WTC11 (cell line): Measurements from ENCODE around the gene ARHGEF35. TPM values are rescaled to one million over a fixed set of nuclear protein-coding genes. Genes with fewer than 3 reads are reported as not detected.
"Not testable (repeated sequence)": the region's sequence is repeated elsewhere in the genome, so short reads cannot be mapped to it uniquely, and the experiment has no call there.

Experiments
- ATAC-seq: fragments of 200-7000 bp; cut with Tn5 transposase; 2 replicates; pipeline ENCODE4 v1.10.0; 2021; ENCODE audit warnings: mild to moderate bottlenecking, moderate library complexity
- CTCF ChIA-PET: fragments of 300-600 bp; sonication (Branson Sonifier 250); formaldehyde crosslinking; loops from one replicate; lab custom pipeline; 2021; ENCODE audit warnings: antibody characterized with exemption; lab: Charles Lee
- POLR2A ChIA-PET: fragments of 350-600 bp; sonication (Branson Sonifier 250); formaldehyde crosslinking; loops from one replicate; lab custom pipeline; 2021; ENCODE audit warnings: antibody characterized with exemption; lab: Charles Lee
- DNase-seq: peaks from one replicate; pipeline ENCODE4 v3.0.0; 2021; ENCODE audit warnings: low spot score
- H3K27ac Mint-ChIP-seq: 2 replicates; pipeline ENCODE4 v1.8.0; 2021; ENCODE audit warnings: mixed read lengths
- H3K27me3 Mint-ChIP-seq: 2 replicates; pipeline ENCODE4 v1.8.0; 2021; ENCODE audit warnings: low read depth, mild to moderate bottlenecking, moderate library complexity, mixed read lengths
- H3K36me3 Mint-ChIP-seq: 2 replicates; pipeline ENCODE4 v1.8.0; 2021; ENCODE audit warnings: mixed read lengths
- H3K4me1 Mint-ChIP-seq: 2 replicates; pipeline ENCODE4 v1.8.0; 2022; ENCODE audit warnings: mixed read lengths
- H3K4me3 Mint-ChIP-seq: 2 replicates; pipeline ENCODE4 v1.8.0; 2021; ENCODE audit warnings: mild to moderate bottlenecking, moderate library complexity, mixed read lengths
- H3K9me3 Mint-ChIP-seq: 2 replicates; pipeline ENCODE4 v1.8.0; 2021; ENCODE audit warnings: mixed read lengths
- ATF1 ChIP-seq: sonication (generic); formaldehyde crosslinking; IDR thresholded peaks from 2 replicates; pipeline ENCODE4 v1.8.1; 2023; ENCODE audit warnings: mild to moderate bottlenecking, moderate library complexity, missing genetic modification reagents
- CREM ChIP-seq: sonication (generic); formaldehyde crosslinking; IDR thresholded peaks from 2 replicates; pipeline ENCODE4 v1.8.1; 2022; ENCODE audit warnings: mild to moderate bottlenecking, missing genetic modification reagents, moderate library complexity
- FOXJ3 ChIP-seq: sonication (generic); formaldehyde crosslinking; IDR thresholded peaks from 2 replicates; pipeline ENCODE4 v1.9.0; 2021; ENCODE audit warnings: missing genetic modification reagents, mild to moderate bottlenecking, borderline replicate concordance
- FOXK1 ChIP-seq: sonication (generic); formaldehyde crosslinking; IDR thresholded peaks from 2 replicates; pipeline ENCODE4 v1.8.0; 2022; ENCODE audit warnings: mild to moderate bottlenecking, moderate library complexity, missing genetic modification reagents
- HMGA2 ChIP-seq: fragments of 250-450 bp; sonication (Bioruptor Pico); IDR thresholded peaks from 2 replicates; pipeline ENCODE4 v1.4.0; 2021; ENCODE audit warnings: mild to moderate bottlenecking, moderate library complexity
- IRF2 ChIP-seq: sonication (generic); formaldehyde crosslinking; IDR thresholded peaks from 2 replicates; pipeline ENCODE4 v1.8.0; 2022; ENCODE audit warnings: low read depth, missing genetic modification reagents, borderline replicate concordance
- JUN ChIP-seq: sonication (generic); formaldehyde crosslinking; IDR thresholded peaks from 2 replicates; pipeline ENCODE4 v1.8.0; 2023; ENCODE audit warnings: mild to moderate bottlenecking, missing genetic modification reagents
- KAT7 ChIP-seq: sonication (generic); formaldehyde crosslinking; IDR thresholded peaks from 2 replicates; pipeline ENCODE4 v1.8.1; 2023; ENCODE audit warnings: missing genetic modification reagents, mild to moderate bottlenecking, borderline replicate concordance
- RELA ChIP-seq: sonication (generic); formaldehyde crosslinking; IDR thresholded peaks from 2 replicates; pipeline ENCODE4 v1.8.1; 2022; ENCODE audit warnings: missing genetic modification reagents, mild to moderate bottlenecking, borderline replicate concordance
- SOX15 ChIP-seq: fragments of 250-450 bp; sonication (Bioruptor Pico); IDR thresholded peaks from 2 replicates; pipeline ENCODE4 v1.9.0; 2021; ENCODE audit warnings: mild to moderate bottlenecking
- ZNF121 ChIP-seq: sonication (generic); formaldehyde crosslinking; IDR thresholded peaks from 2 replicates; pipeline ENCODE4 v1.8.0; 2023; ENCODE audit warnings: missing genetic modification reagents
- ZNF317 ChIP-seq: sonication (generic); formaldehyde crosslinking; IDR thresholded peaks from 2 replicates; pipeline ENCODE4 v1.8.1; 2023; ENCODE audit warnings: low read depth, mild to moderate bottlenecking, moderate library complexity, missing genetic modification reagents, borderline replicate concordance
- ZNF423 ChIP-seq: fragments of 250-450 bp; sonication (Bioruptor Pico); IDR thresholded peaks from 2 replicates; pipeline ENCODE4 v2.1.2; 2022; ENCODE audit warnings: mild to moderate bottlenecking, moderate library complexity
- total RNA-seq: library from RNA; stranded (reverse); gene quantifications from 3 replicates; pipeline ENCODE4 v1.2.3, GENCODE V29; 2021
- TF ChIP-seq, protein P1 (sequence below): fragments of 200-600 bp; IDR thresholded peaks from 2 replicates; pipeline ENCODE4 v1.8.0; 2022; ENCODE audit warnings: antibody characterized with exemption
- TF ChIP-seq, protein P2 (sequence below): sonication (generic); formaldehyde crosslinking; IDR thresholded peaks from 2 replicates; pipeline ENCODE4 v1.8.1; 2022; ENCODE audit warnings: low read depth, mild to moderate bottlenecking, moderate library complexity, missing genetic modification reagents, borderline replicate concordance
- TF ChIP-seq, protein P3 (sequence below): sonication (generic); formaldehyde crosslinking; IDR thresholded peaks from 2 replicates; pipeline ENCODE4 v1.8.0; 2022; ENCODE audit warnings: mild to moderate bottlenecking, missing genetic modification reagents
- TF ChIP-seq, protein P4 (sequence below): sonication (generic); formaldehyde crosslinking; IDR thresholded peaks from 2 replicates; pipeline ENCODE4 v1.8.1; 2023; ENCODE audit warnings: mild to moderate bottlenecking, moderate library complexity, missing genetic modification reagents
- TF ChIP-seq, protein P5 (sequence below): fragments of 250-450 bp; sonication (Bioruptor Pico); IDR thresholded peaks from 2 replicates; pipeline ENCODE4 v1.9.0; 2021; ENCODE audit warnings: mild to moderate bottlenecking, borderline replicate concordance
- TF ChIP-seq, protein P6 (sequence below): fragments of 250-450 bp; sonication (Bioruptor Pico); IDR thresholded peaks from 2 replicates; pipeline ENCODE4 v1.9.0; 2021; ENCODE audit warnings: mild to moderate bottlenecking

Gene ARHGEF35
- total RNA-seq, 1 experiment from 2014 or later: 28.1 TPM

DNA sequence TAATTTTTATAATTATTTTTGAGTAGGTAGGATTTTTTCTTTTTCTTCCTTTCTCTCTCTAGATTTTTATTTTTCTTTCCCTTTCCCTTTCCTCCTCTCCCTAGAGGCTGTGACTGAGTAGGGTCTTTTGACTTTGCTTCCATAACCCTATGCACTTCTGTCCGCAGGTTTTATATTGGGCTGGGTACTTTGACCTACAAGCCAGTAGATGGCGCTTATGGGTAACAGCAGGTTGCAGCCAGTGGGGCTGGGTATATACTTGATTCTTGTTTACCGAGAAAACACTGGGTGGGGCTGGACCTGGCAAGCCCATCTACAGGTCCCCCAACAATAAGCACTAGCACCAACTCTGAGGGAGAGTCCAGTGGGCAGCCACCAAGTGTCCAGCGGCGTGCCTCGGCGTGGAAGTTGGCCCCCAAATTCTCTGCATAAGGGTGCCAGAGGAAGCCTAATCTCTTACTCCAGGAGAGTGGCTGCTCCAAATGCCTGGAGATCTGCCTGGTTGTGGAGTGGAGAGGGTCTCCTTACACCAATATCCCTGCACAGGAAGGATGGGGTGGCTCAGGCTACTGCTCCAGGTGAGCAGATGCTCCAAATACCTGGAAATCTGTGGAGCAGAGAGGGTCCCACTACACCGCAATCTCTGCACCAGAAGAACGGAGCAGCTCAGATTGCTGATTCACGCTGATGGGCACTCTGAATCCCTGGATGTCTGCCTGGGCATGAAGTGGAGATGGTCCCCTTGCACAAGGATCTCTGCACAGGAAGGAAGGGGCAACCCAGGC is 17.1 kb downstream of the ARHGEF35 start:
- CTCF ChIA-PET: interaction anchor here (0.9 kb wide), 1 partner anchor 51 kb away, joined by 5 read pairs; no protein-coding TSS in a partner anchor
- H3K4me3 Mint-ChIP-seq, H3K9me3 Mint-ChIP-seq, H3K27ac Mint-ChIP-seq, H3K4me1 Mint-ChIP-seq, H3K36me3 Mint-ChIP-seq, POLR2A ChIA-PET, H3K27me3 Mint-ChIP-seq: not testable (repeated sequence)
- ATAC-seq (peak; percentile 99), DNase-seq (peak; percentile 28)
- TF ChIP-seq, protein P1, sequence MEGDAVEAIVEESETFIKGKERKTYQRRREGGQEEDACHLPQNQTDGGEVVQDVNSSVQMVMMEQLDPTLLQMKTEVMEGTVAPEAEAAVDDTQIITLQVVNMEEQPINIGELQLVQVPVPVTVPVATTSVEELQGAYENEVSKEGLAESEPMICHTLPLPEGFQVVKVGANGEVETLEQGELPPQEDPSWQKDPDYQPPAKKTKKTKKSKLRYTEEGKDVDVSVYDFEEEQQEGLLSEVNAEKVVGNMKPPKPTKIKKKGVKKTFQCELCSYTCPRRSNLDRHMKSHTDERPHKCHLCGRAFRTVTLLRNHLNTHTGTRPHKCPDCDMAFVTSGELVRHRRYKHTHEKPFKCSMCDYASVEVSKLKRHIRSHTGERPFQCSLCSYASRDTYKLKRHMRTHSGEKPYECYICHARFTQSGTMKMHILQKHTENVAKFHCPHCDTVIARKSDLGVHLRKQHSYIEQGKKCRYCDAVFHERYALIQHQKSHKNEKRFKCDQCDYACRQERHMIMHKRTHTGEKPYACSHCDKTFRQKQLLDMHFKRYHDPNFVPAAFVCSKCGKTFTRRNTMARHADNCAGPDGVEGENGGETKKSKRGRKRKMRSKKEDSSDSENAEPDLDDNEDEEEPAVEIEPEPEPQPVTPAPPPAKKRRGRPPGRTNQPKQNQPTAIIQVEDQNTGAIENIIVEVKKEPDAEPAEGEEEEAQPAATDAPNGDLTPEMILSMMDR: 0 out of 2 replicates have a peak, but pooled peaks have one; percentile 24

DNA sequence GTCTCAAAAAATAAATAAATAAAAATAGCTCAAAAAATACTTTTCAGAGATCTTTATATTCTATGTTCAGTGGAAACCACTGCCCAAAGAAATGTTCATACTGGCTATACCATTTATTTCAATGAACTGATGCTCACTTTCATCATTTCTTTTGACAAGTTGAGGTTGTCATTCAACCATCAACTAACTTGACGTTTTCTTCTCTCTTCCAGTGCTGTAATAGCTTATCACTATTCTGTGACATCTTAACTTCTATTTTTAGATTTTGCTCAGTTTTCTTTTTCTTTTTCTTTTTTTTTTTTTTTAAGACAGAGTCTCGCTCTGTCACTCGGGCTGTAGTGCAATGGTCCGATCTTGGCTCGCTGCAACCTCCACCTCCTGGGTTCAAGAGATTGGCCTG is 21.0 kb downstream of the ARHGEF35 start:
- TF ChIP-seq RELA (CRISPR knock-in tag) (no peak), JUN (CRISPR knock-in tag) (no peak), HMGA2 (CRISPR knock-in tag) (no peak), IRF2 (CRISPR knock-in tag) (no peak), ZNF317 (no peak), FOXJ3 (no peak), CREM (CRISPR knock-in tag) (no peak), ATF1 (CRISPR knock-in tag) (no peak), KAT7 (CRISPR knock-in tag) (no peak), SOX15 (no peak), ZNF121 (CRISPR knock-in tag) (no peak), ZNF423 (CRISPR knock-in tag) (no peak), FOXK1 (CRISPR knock-in tag) (no peak)
- TF ChIP-seq, protein P2, sequence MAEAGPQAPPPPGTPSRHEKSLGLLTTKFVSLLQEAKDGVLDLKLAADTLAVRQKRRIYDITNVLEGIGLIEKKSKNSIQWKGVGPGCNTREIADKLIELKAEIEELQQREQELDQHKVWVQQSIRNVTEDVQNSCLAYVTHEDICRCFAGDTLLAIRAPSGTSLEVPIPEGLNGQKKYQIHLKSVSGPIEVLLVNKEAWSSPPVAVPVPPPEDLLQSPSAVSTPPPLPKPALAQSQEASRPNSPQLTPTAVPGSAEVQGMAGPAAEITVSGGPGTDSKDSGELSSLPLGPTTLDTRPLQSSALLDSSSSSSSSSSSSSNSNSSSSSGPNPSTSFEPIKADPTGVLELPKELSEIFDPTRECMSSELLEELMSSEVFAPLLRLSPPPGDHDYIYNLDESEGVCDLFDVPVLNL (CRISPR knock-in tag): no peak
- TF ChIP-seq, protein P3, sequence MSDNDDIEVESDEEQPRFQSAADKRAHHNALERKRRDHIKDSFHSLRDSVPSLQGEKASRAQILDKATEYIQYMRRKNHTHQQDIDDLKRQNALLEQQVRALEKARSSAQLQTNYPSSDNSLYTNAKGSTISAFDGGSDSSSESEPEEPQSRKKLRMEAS: no peak
- TF ChIP-seq, protein P4, sequence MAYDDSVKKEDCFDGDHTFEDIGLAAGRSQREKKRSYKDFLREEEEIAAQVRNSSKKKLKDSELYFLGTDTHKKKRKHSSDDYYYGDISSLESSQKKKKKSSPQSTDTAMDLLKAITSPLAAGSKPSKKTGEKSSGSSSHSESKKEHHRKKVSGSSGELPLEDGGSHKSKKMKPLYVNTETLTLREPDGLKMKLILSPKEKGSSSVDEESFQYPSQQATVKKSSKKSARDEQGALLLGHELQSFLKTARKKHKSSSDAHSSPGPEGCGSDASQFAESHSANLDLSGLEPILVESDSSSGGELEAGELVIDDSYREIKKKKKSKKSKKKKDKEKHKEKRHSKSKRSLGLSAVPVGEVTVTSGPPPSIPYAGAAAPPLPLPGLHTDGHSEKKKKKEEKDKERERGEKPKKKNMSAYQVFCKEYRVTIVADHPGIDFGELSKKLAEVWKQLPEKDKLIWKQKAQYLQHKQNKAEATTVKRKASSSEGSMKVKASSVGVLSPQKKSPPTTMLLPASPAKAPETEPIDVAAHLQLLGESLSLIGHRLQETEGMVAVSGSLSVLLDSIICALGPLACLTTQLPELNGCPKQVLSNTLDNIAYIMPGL (CRISPR knock-in tag): no peak
- TF ChIP-seq, protein P5, sequence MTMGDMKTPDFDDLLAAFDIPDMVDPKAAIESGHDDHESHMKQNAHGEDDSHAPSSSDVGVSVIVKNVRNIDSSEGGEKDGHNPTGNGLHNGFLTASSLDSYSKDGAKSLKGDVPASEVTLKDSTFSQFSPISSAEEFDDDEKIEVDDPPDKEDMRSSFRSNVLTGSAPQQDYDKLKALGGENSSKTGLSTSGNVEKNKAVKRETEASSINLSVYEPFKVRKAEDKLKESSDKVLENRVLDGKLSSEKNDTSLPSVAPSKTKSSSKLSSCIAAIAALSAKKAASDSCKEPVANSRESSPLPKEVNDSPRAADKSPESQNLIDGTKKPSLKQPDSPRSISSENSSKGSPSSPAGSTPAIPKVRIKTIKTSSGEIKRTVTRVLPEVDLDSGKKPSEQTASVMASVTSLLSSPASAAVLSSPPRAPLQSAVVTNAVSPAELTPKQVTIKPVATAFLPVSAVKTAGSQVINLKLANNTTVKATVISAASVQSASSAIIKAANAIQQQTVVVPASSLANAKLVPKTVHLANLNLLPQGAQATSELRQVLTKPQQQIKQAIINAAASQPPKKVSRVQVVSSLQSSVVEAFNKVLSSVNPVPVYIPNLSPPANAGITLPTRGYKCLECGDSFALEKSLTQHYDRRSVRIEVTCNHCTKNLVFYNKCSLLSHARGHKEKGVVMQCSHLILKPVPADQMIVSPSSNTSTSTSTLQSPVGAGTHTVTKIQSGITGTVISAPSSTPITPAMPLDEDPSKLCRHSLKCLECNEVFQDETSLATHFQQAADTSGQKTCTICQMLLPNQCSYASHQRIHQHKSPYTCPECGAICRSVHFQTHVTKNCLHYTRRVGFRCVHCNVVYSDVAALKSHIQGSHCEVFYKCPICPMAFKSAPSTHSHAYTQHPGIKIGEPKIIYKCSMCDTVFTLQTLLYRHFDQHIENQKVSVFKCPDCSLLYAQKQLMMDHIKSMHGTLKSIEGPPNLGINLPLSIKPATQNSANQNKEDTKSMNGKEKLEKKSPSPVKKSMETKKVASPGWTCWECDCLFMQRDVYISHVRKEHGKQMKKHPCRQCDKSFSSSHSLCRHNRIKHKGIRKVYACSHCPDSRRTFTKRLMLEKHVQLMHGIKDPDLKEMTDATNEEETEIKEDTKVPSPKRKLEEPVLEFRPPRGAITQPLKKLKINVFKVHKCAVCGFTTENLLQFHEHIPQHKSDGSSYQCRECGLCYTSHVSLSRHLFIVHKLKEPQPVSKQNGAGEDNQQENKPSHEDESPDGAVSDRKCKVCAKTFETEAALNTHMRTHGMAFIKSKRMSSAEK (CRISPR knock-in tag): no peak
- TF ChIP-seq, protein P6, sequence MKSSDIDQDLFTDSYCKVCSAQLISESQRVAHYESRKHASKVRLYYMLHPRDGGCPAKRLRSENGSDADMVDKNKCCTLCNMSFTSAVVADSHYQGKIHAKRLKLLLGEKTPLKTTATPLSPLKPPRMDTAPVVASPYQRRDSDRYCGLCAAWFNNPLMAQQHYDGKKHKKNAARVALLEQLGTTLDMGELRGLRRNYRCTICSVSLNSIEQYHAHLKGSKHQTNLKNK (CRISPR knock-in tag): no peak
- ATAC-seq: no peak
- Mint-ChIP-seq H3K9me3 (peaks cover 23% of the 10 kb centered on the region), H3K27ac (no peak overlapping the region), H3K4me1 (peaks cover 4% of the 10 kb centered on the region; the same call in 1 of the 2 replicates), H3K36me3 (peaks cover 19% of the 10 kb centered on the region), H3K27me3 (no peaks in the 10 kb centered on the region), H3K4me3 (no peak overlapping the region)
- ChIA-PET POLR2A (no interaction called here), CTCF (interaction anchor here (1.4 kb wide), 1 partner anchor 47 kb away, joined by 3 read pairs; no protein-coding TSS in a partner anchor)
- DNase-seq: no peak

DNA sequence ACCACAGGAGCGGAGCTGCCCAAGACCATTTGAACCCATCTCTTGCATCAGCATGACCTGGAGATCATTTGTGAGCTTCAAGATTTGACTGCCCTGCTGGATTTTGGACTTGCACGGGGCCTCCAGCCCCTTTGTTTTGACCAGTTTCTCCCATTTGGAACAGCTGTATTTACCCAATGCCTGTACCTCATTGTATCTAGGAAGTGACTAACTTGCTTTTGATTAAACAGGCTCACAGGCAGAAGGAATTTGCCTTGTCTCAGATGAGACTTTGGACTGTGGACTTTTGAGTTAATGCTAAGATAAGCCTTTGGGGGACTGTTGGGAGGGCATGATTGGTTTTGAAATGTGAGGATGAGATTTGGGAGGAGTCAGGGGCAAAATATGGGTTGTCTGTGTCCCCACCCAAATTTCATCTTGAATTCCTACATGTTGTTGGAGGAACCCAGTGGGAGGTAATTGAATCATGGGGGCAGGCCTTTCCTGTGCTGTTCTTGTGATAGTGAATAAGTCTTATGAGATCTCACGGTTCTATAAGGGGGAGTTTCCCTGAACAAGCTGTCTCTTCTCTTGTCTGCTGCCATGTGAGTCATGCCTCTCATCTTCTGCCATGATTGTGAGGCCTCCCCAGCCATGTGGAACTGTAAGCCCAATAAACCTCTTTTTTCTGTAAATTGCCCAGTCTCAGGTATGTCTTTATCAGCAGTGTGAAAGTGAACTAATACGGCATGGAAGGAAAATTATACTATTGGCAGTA is 23.9 kb downstream of the ARHGEF35 start:
- DNase-seq, H3K27ac Mint-ChIP-seq, H3K27me3 Mint-ChIP-seq, H3K4me3 Mint-ChIP-seq, CTCF ChIA-PET, ATAC-seq, H3K4me1 Mint-ChIP-seq: not testable (repeated sequence)
- POLR2A ChIA-PET: interaction anchor here (0.6 kb wide), 1 partner anchor 1766 kb away, joined by 3 read pairs; no protein-coding TSS in a partner anchor
- Mint-ChIP-seq H3K36me3 (peaks cover 23% of the 10 kb centered on the region), H3K9me3 (peaks cover 40% of the 10 kb centered on the region)
